Measurements from ENCODE around the gene MSI2. TPM values are rescaled to one million over a fixed set of nuclear protein-coding genes. Genes with fewer than 3 reads are reported as not detected.

The MSI2 gene
- total and polyA plus RNA-seq, 2 experiments from 2014 or later: 18.9 to 41.8 TPM

DNA sequence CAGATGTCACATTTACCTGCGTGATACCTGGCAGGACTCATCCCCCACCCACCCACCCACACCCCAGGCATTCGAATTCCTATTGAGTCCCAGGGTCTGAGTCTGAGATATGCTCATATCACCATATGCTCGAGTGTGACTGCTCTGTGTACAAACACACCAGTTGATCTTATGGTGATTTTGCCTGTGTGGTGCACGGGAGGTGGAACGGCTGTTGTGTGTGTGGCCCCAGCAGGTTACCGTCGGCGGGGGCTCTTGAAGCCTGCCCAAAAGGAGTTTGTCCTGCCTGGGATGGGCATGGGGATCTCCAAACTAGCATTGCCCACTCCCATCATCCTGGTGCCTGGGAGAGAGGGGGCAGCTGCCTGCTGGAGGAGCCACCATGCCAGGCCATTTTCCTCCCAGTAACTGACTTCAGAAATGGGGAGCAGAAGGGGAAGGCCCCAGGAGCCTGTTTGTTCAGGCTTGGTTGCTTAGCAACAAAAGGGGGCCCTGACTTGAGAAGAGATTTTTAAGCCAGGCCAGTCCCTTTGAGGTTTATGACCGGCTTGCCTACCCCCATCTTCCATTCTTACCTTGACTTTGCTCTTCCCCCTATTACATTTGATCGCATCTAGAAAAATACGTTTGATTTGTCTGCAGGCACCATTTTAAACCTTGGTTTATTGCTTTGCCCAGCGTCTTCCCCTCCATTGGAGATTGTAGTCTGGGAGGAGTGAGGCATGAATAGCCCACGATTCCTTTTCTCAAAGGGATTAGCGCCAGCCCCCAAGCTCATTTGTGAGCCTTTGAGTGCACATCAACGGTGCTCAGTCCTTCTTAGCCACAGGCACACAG, 271.1 kb downstream of the MSI2 start:
- DNase-seq (ENCODE audit: low spot score) (peak; percentile 48), ATAC-seq (peak; percentile 28)
- no peaks in the 10 kb centered on the region for H3F3A ChIP-seq (replicated peaks; ENCODE audit: low read depth)
- H3K27ac ChIP-seq (ENCODE audit: low read depth): no peak overlapping the region
- Mint-ChIP-seq H3K27ac (no peak overlapping the region), H3K4me3 (no peak overlapping the region), H3K27me3 (ENCODE audit: insufficient read depth, low read depth, poor library complexity) (peaks cover 6% of the 10 kb centered on the region), H3K36me3 (ENCODE audit: low read depth) (no peaks in the 10 kb centered on the region), H3K9me3 (no peaks in the 10 kb centered on the region), H3K4me1 (peaks cover 36% of the 10 kb centered on the region)
- H3K4me1 ChIP-seq (ENCODE audit: insufficient read depth): peaks cover 47% of the 10 kb centered on the region
- H3K27me3 ChIP-seq (ENCODE audit: insufficient read depth): no peaks in the 10 kb centered on the region
- H3K79me2 ChIP-seq (replicated peaks; ENCODE audit: insufficient read depth): 0 out of 2 replicates have a peak, but pooled peaks cover 7% of the 10 kb centered on the region
- H3K4me3 ChIP-seq: no peak overlapping the region
- no peaks in the 10 kb centered on the region for H4K20me1 ChIP-seq (replicated peaks; ENCODE audit: insufficient read depth)
- H2AFZ ChIP-seq: no peak overlapping the region
- H3K36me3 ChIP-seq (ENCODE audit: insufficient read depth): no peaks in the 10 kb centered on the region
- TF ChIP-seq JUNB (IDR thresholded peaks at IDR 0.05; ENCODE audit: unreplicated experiment): no peak
- TF ChIP-seq, protein P1, sequence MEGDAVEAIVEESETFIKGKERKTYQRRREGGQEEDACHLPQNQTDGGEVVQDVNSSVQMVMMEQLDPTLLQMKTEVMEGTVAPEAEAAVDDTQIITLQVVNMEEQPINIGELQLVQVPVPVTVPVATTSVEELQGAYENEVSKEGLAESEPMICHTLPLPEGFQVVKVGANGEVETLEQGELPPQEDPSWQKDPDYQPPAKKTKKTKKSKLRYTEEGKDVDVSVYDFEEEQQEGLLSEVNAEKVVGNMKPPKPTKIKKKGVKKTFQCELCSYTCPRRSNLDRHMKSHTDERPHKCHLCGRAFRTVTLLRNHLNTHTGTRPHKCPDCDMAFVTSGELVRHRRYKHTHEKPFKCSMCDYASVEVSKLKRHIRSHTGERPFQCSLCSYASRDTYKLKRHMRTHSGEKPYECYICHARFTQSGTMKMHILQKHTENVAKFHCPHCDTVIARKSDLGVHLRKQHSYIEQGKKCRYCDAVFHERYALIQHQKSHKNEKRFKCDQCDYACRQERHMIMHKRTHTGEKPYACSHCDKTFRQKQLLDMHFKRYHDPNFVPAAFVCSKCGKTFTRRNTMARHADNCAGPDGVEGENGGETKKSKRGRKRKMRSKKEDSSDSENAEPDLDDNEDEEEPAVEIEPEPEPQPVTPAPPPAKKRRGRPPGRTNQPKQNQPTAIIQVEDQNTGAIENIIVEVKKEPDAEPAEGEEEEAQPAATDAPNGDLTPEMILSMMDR (conservative IDR thresholded peaks at IDR 0.05; ENCODE audit: low read depth in 2 of 2): no peak
- no peak for TF ChIP-seq EZH2phosphoT487 (IDR thresholded peaks at IDR 0.05; ENCODE audit: unreplicated experiment)
- no peak for TF ChIP-seq POLR2AphosphoS5 (IDR thresholded peaks at IDR 0.05; ENCODE audit: low read depth)
- no peak for TF ChIP-seq EZH2 (IDR thresholded peaks at IDR 0.05; ENCODE audit: low read depth, unreplicated experiment)
- TF ChIP-seq, protein P2, sequence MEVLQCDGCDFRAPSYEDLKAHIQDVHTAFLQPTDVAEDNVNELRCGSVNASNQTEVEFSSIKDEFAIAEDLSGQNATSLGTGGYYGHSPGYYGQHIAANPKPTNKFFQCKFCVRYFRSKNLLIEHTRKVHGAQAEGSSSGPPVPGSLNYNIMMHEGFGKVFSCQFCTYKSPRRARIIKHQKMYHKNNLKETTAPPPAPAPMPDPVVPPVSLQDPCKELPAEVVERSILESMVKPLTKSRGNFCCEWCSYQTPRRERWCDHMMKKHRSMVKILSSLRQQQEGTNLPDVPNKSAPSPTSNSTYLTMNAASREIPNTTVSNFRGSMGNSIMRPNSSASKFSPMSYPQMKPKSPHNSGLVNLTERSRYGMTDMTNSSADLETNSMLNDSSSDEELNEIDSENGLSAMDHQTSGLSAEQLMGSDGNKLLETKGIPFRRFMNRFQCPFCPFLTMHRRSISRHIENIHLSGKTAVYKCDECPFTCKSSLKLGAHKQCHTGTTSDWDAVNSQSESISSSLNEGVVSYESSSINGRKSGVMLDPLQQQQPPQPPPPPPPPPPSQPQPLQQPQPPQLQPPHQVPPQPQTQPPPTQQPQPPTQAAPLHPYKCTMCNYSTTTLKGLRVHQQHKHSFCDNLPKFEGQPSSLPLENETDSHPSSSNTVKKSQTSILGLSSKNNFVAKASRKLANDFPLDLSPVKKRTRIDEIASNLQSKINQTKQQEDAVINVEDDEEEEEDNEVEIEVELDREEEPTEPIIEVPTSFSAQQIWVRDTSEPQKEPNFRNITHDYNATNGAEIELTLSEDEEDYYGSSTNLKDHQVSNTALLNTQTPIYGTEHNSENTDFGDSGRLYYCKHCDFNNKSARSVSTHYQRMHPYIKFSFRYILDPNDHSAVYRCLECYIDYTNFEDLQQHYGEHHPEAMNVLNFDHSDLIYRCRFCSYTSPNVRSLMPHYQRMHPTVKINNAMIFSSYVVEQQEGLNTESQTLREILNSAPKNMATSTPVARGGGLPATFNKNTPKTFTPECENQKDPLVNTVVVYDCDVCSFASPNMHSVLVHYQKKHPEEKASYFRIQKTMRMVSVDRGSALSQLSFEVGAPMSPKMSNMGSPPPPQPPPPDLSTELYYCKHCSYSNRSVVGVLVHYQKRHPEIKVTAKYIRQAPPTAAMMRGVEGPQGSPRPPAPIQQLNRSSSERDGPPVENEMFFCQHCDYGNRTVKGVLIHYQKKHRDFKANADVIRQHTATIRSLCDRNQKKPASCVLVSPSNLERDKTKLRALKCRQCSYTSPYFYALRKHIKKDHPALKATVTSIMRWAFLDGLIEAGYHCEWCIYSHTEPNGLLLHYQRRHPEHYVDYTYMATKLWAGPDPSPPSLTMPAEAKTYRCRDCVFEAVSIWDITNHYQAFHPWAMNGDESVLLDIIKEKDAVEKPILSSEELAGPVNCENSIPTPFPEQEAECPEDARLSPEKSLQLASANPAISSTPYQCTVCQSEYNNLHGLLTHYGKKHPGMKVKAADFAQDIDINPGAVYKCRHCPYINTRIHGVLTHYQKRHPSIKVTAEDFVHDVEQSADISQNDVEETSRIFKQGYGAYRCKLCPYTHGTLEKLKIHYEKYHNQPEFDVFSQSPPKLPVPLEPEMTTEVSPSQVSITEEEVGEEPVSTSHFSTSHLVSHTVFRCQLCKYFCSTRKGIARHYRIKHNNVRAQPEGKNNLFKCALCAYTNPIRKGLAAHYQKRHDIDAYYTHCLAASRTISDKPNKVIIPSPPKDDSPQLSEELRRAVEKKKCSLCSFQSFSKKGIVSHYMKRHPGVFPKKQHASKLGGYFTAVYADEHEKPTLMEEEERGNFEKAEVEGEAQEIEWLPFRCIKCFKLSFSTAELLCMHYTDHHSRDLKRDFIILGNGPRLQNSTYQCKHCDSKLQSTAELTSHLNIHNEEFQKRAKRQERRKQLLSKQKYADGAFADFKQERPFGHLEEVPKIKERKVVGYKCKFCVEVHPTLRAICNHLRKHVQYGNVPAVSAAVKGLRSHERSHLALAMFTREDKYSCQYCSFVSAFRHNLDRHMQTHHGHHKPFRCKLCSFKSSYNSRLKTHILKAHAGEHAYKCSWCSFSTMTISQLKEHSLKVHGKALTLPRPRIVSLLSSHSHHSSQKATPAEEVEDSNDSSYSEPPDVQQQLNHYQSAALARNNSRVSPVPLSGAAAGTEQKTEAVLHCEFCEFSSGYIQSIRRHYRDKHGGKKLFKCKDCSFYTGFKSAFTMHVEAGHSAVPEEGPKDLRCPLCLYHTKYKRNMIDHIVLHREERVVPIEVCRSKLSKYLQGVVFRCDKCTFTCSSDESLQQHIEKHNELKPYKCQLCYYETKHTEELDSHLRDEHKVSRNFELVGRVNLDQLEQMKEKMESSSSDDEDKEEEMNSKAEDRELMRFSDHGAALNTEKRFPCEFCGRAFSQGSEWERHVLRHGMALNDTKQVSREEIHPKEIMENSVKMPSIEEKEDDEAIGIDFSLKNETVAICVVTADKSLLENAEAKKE (CRISPR knock-in tag; IDR thresholded peaks at IDR 0.05): no peak
- TF ChIP-seq, protein P3, sequence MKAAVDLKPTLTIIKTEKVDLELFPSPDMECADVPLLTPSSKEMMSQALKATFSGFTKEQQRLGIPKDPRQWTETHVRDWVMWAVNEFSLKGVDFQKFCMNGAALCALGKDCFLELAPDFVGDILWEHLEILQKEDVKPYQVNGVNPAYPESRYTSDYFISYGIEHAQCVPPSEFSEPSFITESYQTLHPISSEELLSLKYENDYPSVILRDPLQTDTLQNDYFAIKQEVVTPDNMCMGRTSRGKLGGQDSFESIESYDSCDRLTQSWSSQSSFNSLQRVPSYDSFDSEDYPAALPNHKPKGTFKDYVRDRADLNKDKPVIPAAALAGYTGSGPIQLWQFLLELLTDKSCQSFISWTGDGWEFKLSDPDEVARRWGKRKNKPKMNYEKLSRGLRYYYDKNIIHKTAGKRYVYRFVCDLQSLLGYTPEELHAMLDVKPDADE (IDR thresholded peaks at IDR 0.05): no peak
- TF ChIP-seq, protein P4, sequence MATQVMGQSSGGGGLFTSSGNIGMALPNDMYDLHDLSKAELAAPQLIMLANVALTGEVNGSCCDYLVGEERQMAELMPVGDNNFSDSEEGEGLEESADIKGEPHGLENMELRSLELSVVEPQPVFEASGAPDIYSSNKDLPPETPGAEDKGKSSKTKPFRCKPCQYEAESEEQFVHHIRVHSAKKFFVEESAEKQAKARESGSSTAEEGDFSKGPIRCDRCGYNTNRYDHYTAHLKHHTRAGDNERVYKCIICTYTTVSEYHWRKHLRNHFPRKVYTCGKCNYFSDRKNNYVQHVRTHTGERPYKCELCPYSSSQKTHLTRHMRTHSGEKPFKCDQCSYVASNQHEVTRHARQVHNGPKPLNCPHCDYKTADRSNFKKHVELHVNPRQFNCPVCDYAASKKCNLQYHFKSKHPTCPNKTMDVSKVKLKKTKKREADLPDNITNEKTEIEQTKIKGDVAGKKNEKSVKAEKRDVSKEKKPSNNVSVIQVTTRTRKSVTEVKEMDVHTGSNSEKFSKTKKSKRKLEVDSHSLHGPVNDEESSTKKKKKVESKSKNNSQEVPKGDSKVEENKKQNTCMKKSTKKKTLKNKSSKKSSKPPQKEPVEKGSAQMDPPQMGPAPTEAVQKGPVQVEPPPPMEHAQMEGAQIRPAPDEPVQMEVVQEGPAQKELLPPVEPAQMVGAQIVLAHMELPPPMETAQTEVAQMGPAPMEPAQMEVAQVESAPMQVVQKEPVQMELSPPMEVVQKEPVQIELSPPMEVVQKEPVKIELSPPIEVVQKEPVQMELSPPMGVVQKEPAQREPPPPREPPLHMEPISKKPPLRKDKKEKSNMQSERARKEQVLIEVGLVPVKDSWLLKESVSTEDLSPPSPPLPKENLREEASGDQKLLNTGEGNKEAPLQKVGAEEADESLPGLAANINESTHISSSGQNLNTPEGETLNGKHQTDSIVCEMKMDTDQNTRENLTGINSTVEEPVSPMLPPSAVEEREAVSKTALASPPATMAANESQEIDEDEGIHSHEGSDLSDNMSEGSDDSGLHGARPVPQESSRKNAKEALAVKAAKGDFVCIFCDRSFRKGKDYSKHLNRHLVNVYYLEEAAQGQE (IDR thresholded peaks at IDR 0.05; ENCODE audit: unreplicated experiment): no peak
- no peak for TF ChIP-seq STAT1 (IDR thresholded peaks at IDR 0.05; ENCODE audit: unreplicated experiment)
- TF ChIP-seq ZNF114 (CRISPR knock-in tag; IDR thresholded peaks at IDR 0.05): no peak
- no peak for TF ChIP-seq NANOG (IDR thresholded peaks at IDR 0.05; ENCODE audit: borderline replicate concordance)
- TF ChIP-seq CREB1 (CRISPR knock-in tag; IDR thresholded peaks at IDR 0.05; ENCODE audit: low read depth): no peak
- TF ChIP-seq ZNF331 (CRISPR knock-in tag; IDR thresholded peaks at IDR 0.05; ENCODE audit: low read depth): no peak
- H3K9me2 ChIP-seq (ENCODE audit: insufficient read depth): no peaks in the 10 kb centered on the region
- peak overlapping the region; percentile 65 for H3K4me2 ChIP-seq

Data from GM23338 (cell line).